Skeletal muscle satellite cell (primary cell): ENCODE results near the gene SLC39A11.
"Not testable (repeated sequence)": the region's sequence is repeated elsewhere in the genome, so short reads cannot be mapped to it uniquely, and the experiment has no call there.

Experiments
- H3K27me3 ChIP-seq: 2 replicates; pipeline ENCODE4 v1.7.0; 2013; ENCODE audit warnings: low read length; ENCODE audit not compliant: control insufficient read depth, insufficient read depth
- H3K36me3 ChIP-seq: 2 replicates; pipeline ENCODE4 v1.7.0; 2013; ENCODE audit warnings: mild to moderate bottlenecking, control low read depth, low read length; ENCODE audit not compliant: insufficient read depth
- H3K4me1 ChIP-seq: 2 replicates; pipeline ENCODE4 v1.7.0; 2013; ENCODE audit warnings: low read length; ENCODE audit not compliant: control insufficient read depth, insufficient read depth
- H3K4me2 ChIP-seq: 2 replicates; pipeline ENCODE4 v1.7.0; 2013; ENCODE audit warnings: mild to moderate bottlenecking, low read length
- H3K4me3 ChIP-seq: 2 replicates; pipeline ENCODE4 v1.7.0; 2013; ENCODE audit warnings: low read length
- H3K9ac ChIP-seq: 2 replicates; pipeline ENCODE4 v1.7.0; 2013; ENCODE audit warnings: mild to moderate bottlenecking, low read depth, low read length, moderate library complexity
- H3K9me3 ChIP-seq: replicated peaks from 2 replicates; pipeline ENCODE4 v1.7.0; 2013; ENCODE audit warnings: mild to moderate bottlenecking, control low read depth, low read length

The SLC39A11 gene

DNA sequence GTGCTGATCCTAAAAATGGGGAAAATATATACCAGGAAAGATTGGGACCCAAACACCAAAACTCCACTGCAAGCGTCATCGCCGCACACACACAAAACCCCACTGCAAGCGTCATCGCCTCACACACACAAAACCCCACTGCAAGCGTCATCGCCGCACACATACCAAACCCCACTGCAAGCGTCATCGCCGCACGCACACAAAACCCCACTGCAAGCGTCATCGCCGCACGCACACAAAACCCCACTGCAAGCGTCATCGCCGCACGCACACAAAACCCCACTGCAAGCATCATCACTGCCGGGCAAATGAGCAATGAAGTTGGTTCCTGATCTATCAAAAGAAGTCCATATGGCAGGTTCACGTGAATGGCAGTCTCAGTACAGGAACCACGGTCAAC lies 144.4 kb downstream of the SLC39A11 start:
- Histone ChIP-seq H3K4me1 (no peaks in the 10 kb centered on the region), H3K4me2 (no peak overlapping the region), H3K9me3 (no peaks in the 10 kb centered on the region), H3K9ac (no peak overlapping the region), H3K36me3 (no peaks in the 10 kb centered on the region), H3K4me3 (no peak overlapping the region), H3K27me3 (no peaks in the 10 kb centered on the region)

- Histone ChIP-seq H3K36me3 (no peaks in the 10 kb centered on the region), H3K9ac (no peak overlapping the region), H3K9me3 (no peaks in the 10 kb centered on the region), H3K27me3 (no peaks in the 10 kb centered on the region), H3K4me1 (no peaks in the 10 kb centered on the region), H3K4me2 (no peak overlapping the region), H3K4me3 (no peak overlapping the region)
These were observed 145.0 kb downstream of the SLC39A11 start for GRCh38 chr17:72947475-72947874.

- H3K27me3 ChIP-seq: no peaks in the 10 kb centered on the region
- no peaks in the 10 kb centered on the region for H3K36me3 ChIP-seq
- H3K4me1 ChIP-seq: no peaks in the 10 kb centered on the region
- H3K9me3 ChIP-seq: no peaks in the 10 kb centered on the region
- H3K4me2 ChIP-seq: no peak overlapping the region
- no peak overlapping the region for H3K4me3 ChIP-seq
- H3K9ac ChIP-seq: no peak overlapping the region
These were observed 145.8 kb downstream of the SLC39A11 start for GRCh38 chr17:72946696-72947095.

- Histone ChIP-seq H3K36me3 (no peaks in the 10 kb centered on the region), H3K27me3 (no peaks in the 10 kb centered on the region), H3K4me3 (no peak overlapping the region), H3K4me1 (no peaks in the 10 kb centered on the region), H3K4me2 (no peak overlapping the region), H3K9me3 (no peaks in the 10 kb centered on the region), H3K9ac (no peak overlapping the region)
These were observed 146.3 kb downstream of the SLC39A11 start for GRCh38 chr17:72946156-72946555.

DNA sequence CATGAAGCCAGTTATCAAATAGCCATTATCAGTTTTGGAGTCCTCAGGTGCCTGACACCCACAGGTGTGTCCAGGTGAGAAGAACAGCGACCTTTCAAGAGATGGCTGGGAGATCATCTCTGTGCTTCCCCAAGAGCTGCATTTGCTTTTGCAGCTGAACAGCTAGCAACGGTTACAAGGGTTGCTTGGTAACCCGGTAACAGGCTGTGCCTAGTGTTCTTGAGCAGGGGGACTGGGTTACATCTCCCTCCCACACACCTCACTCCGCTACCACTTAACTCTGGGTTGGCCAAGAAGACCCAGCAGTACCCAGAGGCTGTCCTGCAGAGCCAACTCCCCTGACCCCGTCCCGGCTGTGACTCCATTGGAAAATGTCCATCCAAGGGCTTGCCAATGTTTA lies 147.0 kb downstream of the SLC39A11 start:
- H3K9ac ChIP-seq: no peak overlapping the region
- no peak overlapping the region for H3K4me3 ChIP-seq
- no peak overlapping the region for H3K4me2 ChIP-seq
- no peaks in the 10 kb centered on the region for H3K27me3 ChIP-seq
- H3K9me3 ChIP-seq: no peaks in the 10 kb centered on the region
- no peaks in the 10 kb centered on the region for H3K4me1 ChIP-seq
- no peaks in the 10 kb centered on the region for H3K36me3 ChIP-seq

DNA sequence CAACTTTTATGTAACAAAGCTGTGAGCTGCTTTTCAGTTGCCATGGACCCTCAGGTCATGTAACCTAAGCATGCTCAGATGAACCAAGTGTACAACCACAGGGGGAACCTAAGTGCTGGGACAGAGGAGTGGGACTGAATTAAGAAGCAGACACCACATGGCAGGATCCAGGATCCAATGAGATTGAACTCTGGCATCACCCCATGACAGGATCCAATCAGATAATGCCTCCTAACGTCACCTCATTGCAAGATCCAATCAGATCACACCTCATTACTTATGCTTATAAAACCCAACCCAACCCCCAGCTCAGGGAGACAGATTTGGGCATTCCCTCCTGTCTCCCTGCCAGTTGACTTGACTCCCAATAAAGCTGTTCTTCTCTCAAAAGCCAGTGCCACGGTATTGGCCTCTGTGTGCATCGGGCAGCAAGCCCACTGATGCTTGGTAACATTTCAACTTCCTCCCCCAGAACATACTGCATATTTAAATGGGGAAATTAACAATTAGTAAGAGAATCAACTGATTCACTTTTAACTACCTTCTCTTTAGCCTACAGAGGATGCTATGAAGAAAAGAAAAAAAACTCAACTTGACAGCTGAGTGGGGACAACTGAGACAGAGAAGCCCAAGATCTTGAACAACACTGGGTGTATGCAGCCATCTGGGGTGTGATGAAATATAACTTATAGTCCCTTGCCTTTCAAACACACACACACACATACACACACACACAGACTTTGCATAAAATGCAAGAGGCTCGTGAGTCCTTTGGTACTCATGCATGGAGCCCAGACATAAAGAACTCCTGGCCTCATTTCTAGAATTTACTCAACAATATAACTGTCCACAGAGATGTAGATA lies 148.4 kb downstream of the SLC39A11 start:
- no peaks in the 10 kb centered on the region for H3K27me3 ChIP-seq
- H3K4me3 ChIP-seq: no peak overlapping the region
- H3K4me2 ChIP-seq: no peak overlapping the region
- no peaks in the 10 kb centered on the region for H3K36me3 ChIP-seq
- H3K9ac ChIP-seq: no peak overlapping the region
- H3K4me1 ChIP-seq: no peaks in the 10 kb centered on the region
- no peaks in the 10 kb centered on the region for H3K9me3 ChIP-seq

- Histone ChIP-seq H3K27me3 (no peaks in the 10 kb centered on the region), H3K9ac (no peak overlapping the region), H3K9me3 (no peaks in the 10 kb centered on the region), H3K4me2 (no peak overlapping the region), H3K4me3 (no peak overlapping the region), H3K4me1 (no peaks in the 10 kb centered on the region), H3K36me3 (no peaks in the 10 kb centered on the region)
These were observed 149.9 kb downstream of the SLC39A11 start for GRCh38 chr17:72942579-72942978.

- H3K9me3 ChIP-seq: no peaks in the 10 kb centered on the region
- H3K4me3 ChIP-seq: no peak overlapping the region
- H3K4me1 ChIP-seq: no peaks in the 10 kb centered on the region
- no peak overlapping the region for H3K4me2 ChIP-seq
- H3K36me3 ChIP-seq: no peaks in the 10 kb centered on the region
- no peaks in the 10 kb centered on the region for H3K27me3 ChIP-seq
- no peak overlapping the region for H3K9ac ChIP-seq
These were observed 152.0 kb downstream of the SLC39A11 start for GRCh38 chr17:72940496-72940895.

DNA sequence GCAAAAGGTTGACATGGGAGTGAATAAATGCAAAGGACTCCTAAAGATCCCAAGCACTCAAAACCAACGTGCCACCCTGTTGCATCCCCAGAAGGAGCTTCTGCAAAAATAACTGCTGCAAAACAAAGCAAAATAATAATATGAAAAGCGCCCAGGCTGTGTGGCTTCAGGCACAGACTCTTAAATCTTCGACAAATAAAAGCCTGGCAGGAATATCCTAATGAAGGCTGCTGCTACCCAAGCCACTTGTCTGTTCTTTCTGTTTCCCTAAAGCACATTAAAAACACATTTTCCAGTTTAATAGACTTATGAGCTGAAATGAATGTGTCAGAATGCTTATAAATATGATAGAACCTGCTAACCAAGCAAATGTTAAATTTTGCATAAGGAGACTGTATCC lies 154.0 kb downstream of the SLC39A11 start:
- no peaks in the 10 kb centered on the region for H3K9me3 ChIP-seq
- H3K4me1 ChIP-seq: no peaks in the 10 kb centered on the region
- no peak overlapping the region for H3K4me2 ChIP-seq
- H3K4me3 ChIP-seq: no peak overlapping the region
- no peak overlapping the region for H3K9ac ChIP-seq
- H3K27me3 ChIP-seq: no peaks in the 10 kb centered on the region
- H3K36me3 ChIP-seq: no peaks in the 10 kb centered on the region

DNA sequence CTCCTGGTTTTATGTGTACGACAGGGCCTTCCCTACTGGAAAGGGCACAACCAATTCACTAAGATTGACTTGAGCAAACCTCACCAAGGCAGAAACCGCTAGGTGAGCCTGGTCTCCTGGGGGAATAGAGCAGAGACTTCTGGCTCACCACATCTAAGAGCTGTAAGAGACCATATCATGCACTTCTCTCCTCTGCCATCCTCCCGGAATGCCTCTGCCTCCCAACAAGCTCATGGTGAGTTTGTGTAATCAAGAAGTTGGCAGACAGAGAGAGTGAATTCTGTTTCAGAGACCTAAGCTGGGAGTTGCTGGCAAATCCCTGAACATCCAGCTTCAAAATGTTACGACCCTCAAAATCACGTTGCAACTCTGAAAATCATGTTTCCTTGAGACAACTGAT lies 154.8 kb downstream of the SLC39A11 start:
- Histone ChIP-seq H3K4me3 (no peak overlapping the region), H3K4me2 (no peak overlapping the region), H3K9me3 (no peaks in the 10 kb centered on the region), H3K27me3 (no peaks in the 10 kb centered on the region), H3K36me3 (no peaks in the 10 kb centered on the region), H3K9ac (no peak overlapping the region), H3K4me1 (no peaks in the 10 kb centered on the region)

DNA sequence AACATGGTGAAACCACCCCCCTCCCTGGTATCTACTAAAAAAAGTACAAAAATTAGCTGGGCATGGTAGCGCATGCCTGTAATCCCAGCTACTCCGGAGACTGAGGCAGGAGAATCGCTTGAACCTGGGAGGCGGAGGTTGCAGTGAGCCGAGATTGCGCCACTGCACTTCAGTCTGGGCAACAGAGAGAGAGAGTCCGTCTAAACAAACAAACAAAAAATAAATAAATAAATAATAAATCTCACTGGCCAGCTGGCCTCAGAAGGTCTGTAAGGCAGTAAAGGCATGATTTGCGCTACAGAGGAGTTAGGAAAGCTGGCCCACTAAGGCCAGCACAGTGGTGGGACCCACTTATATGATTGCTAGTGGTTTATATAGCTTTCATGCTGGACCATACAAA lies 155.2 kb downstream of the SLC39A11 start:
- H3K4me1 ChIP-seq, H3K36me3 ChIP-seq, H3K9me3 ChIP-seq, H3K9ac ChIP-seq, H3K4me3 ChIP-seq, H3K27me3 ChIP-seq, H3K4me2 ChIP-seq: not testable (repeated sequence)

GRCh38 chr17:72935984-72936383 lies 156.5 kb downstream of the SLC39A11 start:
- Histone ChIP-seq H3K4me3 (no peak overlapping the region), H3K27me3 (no peaks in the 10 kb centered on the region), H3K4me1 (no peaks in the 10 kb centered on the region), H3K9ac (no peak overlapping the region), H3K36me3 (no peaks in the 10 kb centered on the region), H3K4me2 (no peak overlapping the region), H3K9me3 (no peaks in the 10 kb centered on the region)
